T-helper 1 cell (primary cell): ENCODE results near the gene NMNAT2.
"Not testable (repeated sequence)": the region's sequence is repeated elsewhere in the genome, so short reads cannot be mapped to it uniquely, and the experiment has no call there.

Source experiments
- DNase-seq, 5 donors: peaks; one replicate each; pipeline ENCODE4 v3.0.0-alpha.2; 2012 to 2020
- total RNA-seq, 4 donors: gene quantifications; one replicate each; lab custom pipeline; 2026; lab: John Stamatoyannopoulos, UW

NMNAT2 gene
- total RNA-seq = 0 to 0.08 (median 0) reads per million in 4 donors

DNA sequence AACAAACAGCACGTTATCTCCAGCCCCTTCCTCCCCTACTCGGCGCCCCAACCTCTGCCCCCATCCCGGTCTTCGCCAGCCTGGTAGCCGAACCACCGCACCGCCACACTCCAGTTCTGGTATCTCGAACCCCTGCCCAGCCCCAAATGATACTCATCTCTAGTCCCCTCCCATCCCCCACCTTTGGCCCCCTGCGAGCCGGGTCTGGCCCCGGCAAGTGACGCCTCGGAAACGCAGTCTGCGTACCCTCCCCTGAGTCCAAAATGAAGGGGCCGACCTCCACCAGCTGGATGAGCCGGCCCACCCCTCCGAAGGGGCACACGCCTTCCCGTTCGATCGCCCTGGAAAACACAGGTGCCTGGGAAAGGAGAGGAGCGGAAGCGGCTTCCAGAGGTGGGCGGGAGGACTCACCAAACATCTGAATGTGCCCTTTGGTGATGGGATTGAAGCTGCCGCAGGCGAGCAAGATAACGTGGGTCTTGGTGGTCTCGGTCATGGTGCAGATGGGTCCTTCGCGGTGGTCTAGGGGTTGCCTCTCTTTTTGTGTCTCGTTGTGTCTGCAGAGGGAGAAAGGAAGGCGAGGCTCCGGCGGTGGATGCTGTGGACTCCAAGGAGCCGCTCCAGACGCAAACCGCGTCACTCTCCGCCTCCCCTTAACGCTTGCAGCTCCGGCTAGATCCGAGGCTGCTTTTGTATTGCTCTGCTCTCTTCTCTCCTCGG, at the start of gene NMNAT2:
Gene NMNAT2, minus strand, starts transcription at position 609 of the 720 bp plus-strand sequence. Its CDS starts 113 bp downstream, at position 496.
- no peak for DNase-seq

DNA sequence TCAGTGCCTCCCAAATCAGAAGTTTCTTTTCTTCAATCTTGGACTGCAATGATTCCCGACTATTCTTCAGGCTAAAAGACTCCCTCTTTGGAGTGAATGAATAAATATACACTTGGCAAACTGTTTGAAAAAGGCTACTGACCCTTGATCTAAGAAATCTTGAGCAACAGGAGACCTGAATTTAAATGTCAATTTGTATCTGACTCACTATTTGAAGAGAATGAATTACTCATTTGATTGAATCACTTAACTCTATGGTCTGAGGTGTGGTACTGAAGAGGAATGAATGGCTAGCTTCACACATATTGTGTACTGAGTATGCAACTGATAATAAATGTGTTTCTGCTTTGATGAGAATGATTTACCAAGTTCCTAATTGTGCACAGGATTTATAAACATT, 49.5 kb upstream of the NMNAT2 start:
- DNase-seq = no peak

DNA sequence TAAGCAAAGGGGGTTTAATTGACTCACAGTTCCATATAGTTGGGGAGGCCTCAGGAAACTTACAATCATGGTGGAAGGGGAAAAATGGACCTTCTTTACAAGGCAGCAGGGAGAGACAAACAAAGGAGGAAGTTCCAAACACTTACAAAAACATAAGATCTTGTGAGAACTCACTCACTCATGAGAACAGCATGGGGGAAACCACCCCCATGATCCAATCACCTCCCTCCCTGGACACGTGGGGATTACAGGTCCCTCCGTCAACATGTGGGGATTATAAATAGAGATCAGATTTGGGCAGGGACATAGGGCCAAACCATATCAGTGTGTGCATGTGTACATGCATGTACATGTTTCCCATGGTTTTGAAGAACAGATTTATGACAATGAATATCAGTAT, 48.6 kb upstream of the NMNAT2 start:
- DNase-seq = no peak

GRCh38 chr1:183463566-183463965, 45.4 kb upstream of the NMNAT2 start:
- no peak for DNase-seq

DNA sequence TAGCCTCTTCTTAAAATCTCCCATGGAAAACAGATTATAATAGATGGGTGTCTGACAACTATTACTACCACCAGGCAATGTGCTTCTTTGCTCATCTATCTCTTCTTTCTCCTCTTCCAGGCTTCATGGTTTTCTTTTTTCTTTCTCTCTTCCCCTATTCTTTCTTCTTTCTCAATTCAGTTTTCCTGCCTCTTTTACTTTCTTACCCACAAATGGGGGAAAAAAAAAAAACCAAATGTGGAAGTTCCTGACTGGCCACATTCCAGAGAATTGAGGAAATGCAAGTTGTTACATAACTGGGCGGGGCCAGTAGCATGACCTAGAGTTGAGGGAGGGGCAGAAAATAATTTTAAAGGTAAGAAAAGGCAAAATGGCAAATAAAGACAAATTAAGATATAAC, 43.2 kb upstream of the NMNAT2 start:
- DNase-seq = no peak

GRCh38 chr1:183460596-183460995, 42.4 kb upstream of the NMNAT2 start:
- DNase-seq = no peak

DNA sequence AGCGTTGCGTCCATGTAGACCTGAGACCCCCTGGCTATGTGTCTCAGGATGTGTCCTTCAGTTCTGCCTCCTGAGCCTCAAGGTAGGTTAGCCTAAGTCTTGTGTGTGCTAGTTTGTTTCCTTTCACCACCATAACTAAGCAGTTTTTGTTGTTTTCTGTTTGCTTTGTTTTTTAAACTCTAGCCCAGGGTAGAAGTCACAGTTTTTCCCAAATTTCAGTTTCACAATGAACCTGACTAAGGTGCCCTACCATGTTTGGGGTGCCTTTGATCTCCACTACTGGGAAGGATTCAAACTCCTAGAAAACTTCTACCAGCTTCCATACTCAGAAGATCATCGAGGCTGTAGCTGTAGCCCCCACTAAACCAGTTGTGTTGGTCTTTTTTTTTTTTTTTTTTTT, 39.3 kb upstream of the NMNAT2 start:
- no peak for DNase-seq

GRCh38 chr1:183456826-183457225, 38.6 kb upstream of the NMNAT2 start:
- no peak for DNase-seq

- no peak for DNase-seq
Observed at GRCh38 chr1:183454377-183454776, 36.2 kb upstream of the NMNAT2 start.

DNA sequence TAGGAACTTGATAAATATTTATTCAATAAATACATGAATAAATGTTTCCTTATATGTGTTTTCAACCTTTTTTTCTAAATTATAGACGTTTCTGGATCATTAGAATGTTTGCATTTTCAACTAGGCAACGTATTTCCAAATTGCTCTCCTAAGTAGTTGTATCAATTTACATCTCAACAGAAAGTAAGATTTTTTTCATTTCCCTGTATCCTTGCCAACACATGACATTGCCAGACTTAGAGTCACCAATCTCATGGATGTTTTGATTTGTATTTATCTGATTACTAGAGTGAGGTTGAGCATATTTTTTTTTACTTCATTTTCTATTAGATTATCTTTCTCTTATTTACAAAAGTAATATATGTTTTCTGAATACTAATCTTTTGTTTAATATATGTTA, 31.9 kb upstream of the NMNAT2 start:
- DNase-seq = no peak

DNA sequence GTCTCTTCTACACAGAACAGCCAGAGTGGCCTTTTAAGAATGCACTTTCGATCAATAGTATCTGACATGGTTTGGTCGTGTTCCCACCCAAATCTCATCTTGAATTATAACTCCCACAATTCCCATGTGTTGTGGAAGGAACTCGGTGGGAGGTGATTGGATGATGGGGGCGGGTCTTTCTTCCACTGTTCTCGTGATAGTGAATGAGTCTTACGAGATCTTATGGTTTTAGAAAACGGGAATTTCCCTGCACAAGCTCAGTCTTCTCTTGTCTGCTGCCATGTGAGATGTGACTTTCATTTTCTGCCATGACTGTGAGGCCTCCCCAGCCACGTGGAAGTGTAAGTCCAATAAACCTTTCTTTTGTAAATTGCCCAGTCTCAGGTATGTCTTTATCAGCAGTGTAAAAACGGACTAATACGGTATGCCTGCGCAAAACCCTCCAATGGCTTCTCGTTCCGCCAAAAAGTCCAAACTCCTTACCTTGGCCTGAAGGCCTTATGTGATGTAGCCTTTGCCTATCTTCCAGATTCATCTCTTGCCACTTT, 31.1 kb upstream of the NMNAT2 start:
- no peak for DNase-seq

- no peak for DNase-seq
Observed at GRCh38 chr1:183444243-183444642, 26.1 kb upstream of the NMNAT2 start.

GRCh38 chr1:183443466-183443865, 25.3 kb upstream of the NMNAT2 start:
- no peak for DNase-seq

- no peak for DNase-seq
Observed at GRCh38 chr1:183443011-183443410, 24.8 kb upstream of the NMNAT2 start.

DNA sequence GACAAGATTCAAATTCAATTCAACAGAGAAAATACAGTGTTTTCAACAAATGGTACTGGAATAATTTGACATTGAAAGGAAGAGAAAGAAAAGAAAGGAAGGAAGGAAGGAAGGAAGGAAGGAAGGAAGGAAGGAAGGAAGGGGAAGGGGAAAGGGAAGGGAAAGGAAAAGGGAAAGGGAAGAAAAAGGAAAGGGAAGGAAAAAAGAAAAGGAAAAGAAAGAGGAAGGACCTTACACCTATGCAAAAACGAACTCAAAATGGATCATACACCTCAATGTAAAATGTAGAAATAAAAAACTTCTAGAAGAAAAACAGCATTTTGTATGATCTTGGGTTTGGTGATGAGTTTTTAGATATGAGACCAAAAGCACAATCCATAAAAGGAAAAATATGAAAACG, 19.9 kb upstream of the NMNAT2 start:
- no peak for DNase-seq

GRCh38 chr1:183435497-183435896, 17.3 kb upstream of the NMNAT2 start:
- no peak for DNase-seq

- no peak for DNase-seq
Observed at GRCh38 chr1:183433703-183434102, 15.5 kb upstream of the NMNAT2 start.

- no peak for DNase-seq
Observed at GRCh38 chr1:183432548-183432875, 14.3 kb upstream of the NMNAT2 start.

DNA sequence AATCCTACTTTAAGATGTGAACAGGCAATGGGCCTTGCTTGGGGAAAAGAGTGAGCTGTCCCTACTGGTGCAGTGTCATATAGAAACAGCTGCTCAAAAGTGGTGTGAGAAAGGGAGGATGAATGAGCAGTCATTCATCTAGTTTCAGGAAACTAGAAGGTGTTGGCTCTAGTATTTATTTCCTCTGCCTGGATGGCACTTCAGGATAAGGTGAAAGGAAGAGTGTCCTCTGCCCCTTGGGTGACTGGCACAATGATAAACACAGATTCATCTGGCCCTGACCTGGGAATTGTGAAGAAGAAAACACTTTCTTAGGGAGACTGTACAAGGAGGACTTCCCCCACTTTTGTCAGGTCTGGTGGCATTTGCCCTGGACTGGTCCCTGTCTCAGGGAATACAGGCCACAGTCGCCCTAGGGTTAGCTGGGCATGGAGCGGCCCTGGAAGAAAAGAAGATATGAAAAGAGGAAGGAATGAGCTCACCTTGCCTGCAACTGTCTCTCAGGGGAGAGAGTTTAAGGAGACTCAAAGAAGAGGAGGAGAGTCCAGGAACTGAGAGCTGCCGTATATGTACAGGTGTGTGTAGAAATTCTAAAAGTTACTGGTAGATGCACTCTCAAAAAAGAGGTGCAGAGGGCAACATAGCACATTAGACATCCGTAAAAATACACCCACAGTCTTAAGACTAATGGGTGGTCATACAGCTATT, 13.8 kb upstream of the NMNAT2 start:
- DNase-seq = no peak

GRCh38 chr1:183427591-183427990, 9.4 kb upstream of the NMNAT2 start:
- DNase-seq = not testable (repeated sequence)

DNA sequence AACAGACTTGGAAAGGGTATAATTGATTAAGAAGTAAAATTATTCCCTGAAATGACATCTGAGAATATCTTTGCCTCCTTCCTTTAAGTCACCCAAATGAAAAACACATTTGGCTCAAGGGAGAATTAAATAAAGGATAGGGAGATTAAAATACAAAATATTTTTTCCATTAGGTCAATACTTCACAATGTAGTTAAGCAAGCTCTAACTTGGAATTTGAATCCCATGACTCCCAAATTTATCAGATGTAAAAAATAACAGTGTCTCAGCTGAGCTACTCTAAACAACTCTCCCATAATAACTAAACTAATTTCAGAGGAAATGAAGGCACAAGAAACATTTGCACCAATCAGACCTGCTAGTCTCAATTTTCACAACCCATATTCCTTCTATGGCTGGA, 6.5 kb upstream of the NMNAT2 start:
- no peak for DNase-seq

- DNase-seq = no peak
Observed at GRCh38 chr1:183423541-183423940, 5.4 kb upstream of the NMNAT2 start.

- no peak for DNase-seq
Observed at GRCh38 chr1:183419399-183419798, 1.2 kb upstream of the NMNAT2 start.

- no peak for DNase-seq
Observed at GRCh38 chr1:183418696-183419095, 516 bp upstream of the NMNAT2 start.
